HG03442 (cell line): ENCODE measurements around the gene MMP8.

Source experiments
- ATAC-seq: cut with Tn5 transposase; IDR thresholded peaks from one replicate; pipeline ENCODE4 v1.9.1; 2021; ENCODE audit warnings: mild to moderate bottlenecking, moderate library complexity; ENCODE audit not compliant: unreplicated experiment

Gene MMP8

GRCh38 chr11:102722821-102723220, 1.9 kb downstream of the MMP8 start:
- ATAC-seq, result no peak

GRCh38 chr11:102719620-102720277, 5.0 kb downstream of the MMP8 start:
- no peak for ATAC-seq

- ATAC-seq, result no peak
Observed at GRCh38 chr11:102717280-102717679, 7.5 kb downstream of the MMP8 start.

GRCh38 chr11:102716527-102716926, 8.2 kb downstream of the MMP8 start:
- peak; percentile 76 for ATAC-seq

GRCh38 chr11:102712137-102712536, 12.6 kb downstream of the MMP8 start:
- ATAC-seq, result no peak

GRCh38 chr11:102709201-102709945, 15.4 kb downstream of the MMP8 start:
- ATAC-seq, result no peak

- ATAC-seq, result no peak
Observed at GRCh38 chr11:102708654-102709053, 16.1 kb downstream of the MMP8 start.

- no peak for ATAC-seq
Observed at GRCh38 chr11:102705626-102706025, 19.1 kb downstream of the MMP8 start, which contains the start of gene MMP27. MMP27 (minus strand) TSS chr11:102705769; CDS start chr11:102705714, 55 bp downstream.

- no peak for ATAC-seq
Observed at GRCh38 chr11:102704841-102705240, 19.9 kb downstream of the MMP8 start.

- ATAC-seq, result no peak
Observed at GRCh38 chr11:102703826-102704493, 20.8 kb downstream of the MMP8 start.

GRCh38 chr11:102695201-102695600, 29.6 kb downstream of the MMP8 start:
- ATAC-seq, result no peak

- ATAC-seq, result no peak
Observed at GRCh38 chr11:102685754-102686153, 39.0 kb downstream of the MMP8 start.

- ATAC-seq, result no peak
Observed at GRCh38 chr11:102685338-102685737, 39.4 kb downstream of the MMP8 start.

- ATAC-seq, result no peak
Observed at GRCh38 chr11:102683277-102683676, 41.5 kb downstream of the MMP8 start.

GRCh38 chr11:102680945-102681344, 43.8 kb downstream of the MMP8 start:
- ATAC-seq, result no peak

- no peak for ATAC-seq
Observed at GRCh38 chr11:102678022-102678421, 46.7 kb downstream of the MMP8 start.

GRCh38 chr11:102676084-102676483, 48.7 kb downstream of the MMP8 start:
- ATAC-seq, result no peak

- peak; percentile 68 for ATAC-seq
Observed at GRCh38 chr11:102669664-102670063, 55.1 kb downstream of the MMP8 start.

GRCh38 chr11:102666331-102666957, 58.3 kb downstream of the MMP8 start:
- peak; percentile 60 for ATAC-seq

- no peak for ATAC-seq
Observed at GRCh38 chr11:102664001-102664752, 60.6 kb downstream of the MMP8 start.

GRCh38 chr11:102662607-102663006, 62.1 kb downstream of the MMP8 start:
- no peak for ATAC-seq
